Measurements from ENCODE around the gene CSF1R. TPM values are rescaled to one million over a fixed set of nuclear protein-coding genes. Genes with fewer than 3 reads are reported as not detected.

Gene CSF1R
- total RNA-seq, 1 donor from 2014 or later: 0.10 TPM

GRCh38 chr5:150079909-150080461 lies 6.4 kb downstream of the CSF1R start:
- peaks cover 17% of the 10 kb centered on the region for H3K27me3 Mint-ChIP-seq (ENCODE audit: insufficient read depth)
- no peak overlapping the region for H3K27ac Mint-ChIP-seq
- intact Hi-C loops (cut with micrococcal nuclease): no loop called here
- no peak overlapping the region for H3K4me3 Mint-ChIP-seq
- H3K4me1 Mint-ChIP-seq (ENCODE audit: low read depth): peaks cover 5% of the 10 kb centered on the region
- DNase-seq (ENCODE audit: low spot score): no peak
- H3K36me3 Mint-ChIP-seq (ENCODE audit: low read depth): no peaks in the 10 kb centered on the region
- H3K9me3 Mint-ChIP-seq: no peaks in the 10 kb centered on the region

- Mint-ChIP-seq H3K9me3 (no peaks in the 10 kb centered on the region), H3K4me1 (ENCODE audit: low read depth) (peaks cover 5% of the 10 kb centered on the region), H3K27me3 (ENCODE audit: insufficient read depth) (peaks cover 17% of the 10 kb centered on the region), H3K36me3 (ENCODE audit: low read depth) (no peaks in the 10 kb centered on the region), H3K4me3 (no peak overlapping the region), H3K27ac (no peak overlapping the region)
- no peak for DNase-seq (ENCODE audit: low spot score)
- intact Hi-C loops (cut with micrococcal nuclease): no loop called here
Measured at GRCh38 chr5:150078802-150079689, 7.3 kb downstream of the CSF1R start.

GRCh38 chr5:150077996-150078801 lies 8.2 kb downstream of the CSF1R start:
- H3K4me1 Mint-ChIP-seq (ENCODE audit: low read depth): peaks cover 5% of the 10 kb centered on the region
- no peak overlapping the region for H3K27ac Mint-ChIP-seq
- peaks cover 12% of the 10 kb centered on the region for H3K27me3 Mint-ChIP-seq (ENCODE audit: insufficient read depth)
- intact Hi-C loops (cut with micrococcal nuclease): no loop called here
- no peaks in the 10 kb centered on the region for H3K9me3 Mint-ChIP-seq
- H3K4me3 Mint-ChIP-seq: no peak overlapping the region
- no peak for DNase-seq (ENCODE audit: low spot score)
- H3K36me3 Mint-ChIP-seq (ENCODE audit: low read depth): no peaks in the 10 kb centered on the region

GRCh38 chr5:150077060-150077459 lies 9.3 kb downstream of the CSF1R start:
- peaks cover 1% of the 10 kb centered on the region for H3K4me1 Mint-ChIP-seq (ENCODE audit: low read depth)
- peaks cover 6% of the 10 kb centered on the region for H3K27me3 Mint-ChIP-seq (ENCODE audit: insufficient read depth)
- DNase-seq (ENCODE audit: low spot score): no peak
- intact Hi-C loops (cut with micrococcal nuclease): no loop called here
- no peaks in the 10 kb centered on the region for H3K36me3 Mint-ChIP-seq (ENCODE audit: low read depth)
- no peaks in the 10 kb centered on the region for H3K9me3 Mint-ChIP-seq
- no peak overlapping the region for H3K27ac Mint-ChIP-seq
- H3K4me3 Mint-ChIP-seq: no peak overlapping the region

GRCh38 chr5:150075806-150076205 lies 10.5 kb downstream of the CSF1R start:
- Mint-ChIP-seq H3K27me3 (ENCODE audit: insufficient read depth) (peaks cover 6% of the 10 kb centered on the region), H3K27ac (no peak overlapping the region), H3K4me3 (no peak overlapping the region), H3K36me3 (ENCODE audit: low read depth) (no peaks in the 10 kb centered on the region), H3K9me3 (no peaks in the 10 kb centered on the region), H3K4me1 (ENCODE audit: low read depth) (no peaks in the 10 kb centered on the region)
- DNase-seq (ENCODE audit: low spot score): no peak
- intact Hi-C loops (cut with micrococcal nuclease): no loop called here

- Mint-ChIP-seq H3K9me3 (no peaks in the 10 kb centered on the region), H3K27me3 (ENCODE audit: insufficient read depth) (peaks cover 6% of the 10 kb centered on the region), H3K4me1 (ENCODE audit: low read depth) (no peaks in the 10 kb centered on the region), H3K4me3 (no peak overlapping the region), H3K27ac (no peak overlapping the region), H3K36me3 (ENCODE audit: low read depth) (no peaks in the 10 kb centered on the region)
- no peak for DNase-seq (ENCODE audit: low spot score)
- intact Hi-C loops (cut with micrococcal nuclease): no loop called here
Measured at GRCh38 chr5:150075233-150075632, 11.1 kb downstream of the CSF1R start.

GRCh38 chr5:150073677-150074076 lies 12.7 kb downstream of the CSF1R start:
- no peaks in the 10 kb centered on the region for H3K9me3 Mint-ChIP-seq
- no peaks in the 10 kb centered on the region for H3K36me3 Mint-ChIP-seq (ENCODE audit: low read depth)
- intact Hi-C loops (cut with micrococcal nuclease): no loop called here
- DNase-seq (ENCODE audit: low spot score): no peak
- H3K27ac Mint-ChIP-seq: no peak overlapping the region
- H3K4me1 Mint-ChIP-seq (ENCODE audit: low read depth): no peaks in the 10 kb centered on the region
- H3K4me3 Mint-ChIP-seq: no peak overlapping the region
- peaks cover 6% of the 10 kb centered on the region for H3K27me3 Mint-ChIP-seq (ENCODE audit: insufficient read depth)

GRCh38 chr5:150073086-150073625 lies 13.2 kb downstream of the CSF1R start:
- intact Hi-C loops (cut with micrococcal nuclease): no loop called here
- no peaks in the 10 kb centered on the region for H3K9me3 Mint-ChIP-seq

GRCh38 chr5:150070821-150071220 lies 15.5 kb downstream of the CSF1R start:
- no peaks in the 10 kb centered on the region for H3K36me3 Mint-ChIP-seq (ENCODE audit: low read depth)
- intact Hi-C loops (cut with micrococcal nuclease): no loop called here
- peaks cover 15% of the 10 kb centered on the region for H3K4me1 Mint-ChIP-seq (ENCODE audit: low read depth)
- H3K27ac Mint-ChIP-seq: no peak overlapping the region
- H3K9me3 Mint-ChIP-seq: no peaks in the 10 kb centered on the region
- no peak for DNase-seq (ENCODE audit: low spot score)
- H3K27me3 Mint-ChIP-seq (ENCODE audit: insufficient read depth): peaks cover 3% of the 10 kb centered on the region
- no peak overlapping the region for H3K4me3 Mint-ChIP-seq

More at GRCh38 chr5:150073086-150073625, 13.2 kb downstream of the CSF1R start:
- Mint-ChIP-seq H3K4me3 (no peak overlapping the region), H3K4me1 (ENCODE audit: low read depth) (no peaks in the 10 kb centered on the region), H3K27ac (no peak overlapping the region), H3K36me3 (ENCODE audit: low read depth) (no peaks in the 10 kb centered on the region), H3K27me3 (ENCODE audit: insufficient read depth) (peaks cover 3% of the 10 kb centered on the region)
- DNase-seq (ENCODE audit: low spot score): no peak

GRCh38 chr5:150069672-150070627 lies 16.4 kb downstream of the CSF1R start:
- Mint-ChIP-seq H3K4me1 (ENCODE audit: low read depth) (peaks cover 15% of the 10 kb centered on the region), H3K27ac (no peak overlapping the region), H3K36me3 (ENCODE audit: low read depth) (no peaks in the 10 kb centered on the region), H3K9me3 (no peaks in the 10 kb centered on the region), H3K4me3 (no peak overlapping the region), H3K27me3 (ENCODE audit: insufficient read depth) (peaks cover 3% of the 10 kb centered on the region)
- intact Hi-C loops (cut with micrococcal nuclease): no loop called here
- DNase-seq (ENCODE audit: low spot score): no peak

GRCh38 chr5:150068961-150069645 lies 17.3 kb downstream of the CSF1R start:
- no peaks in the 10 kb centered on the region for H3K9me3 Mint-ChIP-seq
- peaks cover 3% of the 10 kb centered on the region for H3K27me3 Mint-ChIP-seq (ENCODE audit: insufficient read depth)
- no peak for DNase-seq (ENCODE audit: low spot score)
- no peak overlapping the region for H3K27ac Mint-ChIP-seq
- H3K4me1 Mint-ChIP-seq (ENCODE audit: low read depth): peaks cover 15% of the 10 kb centered on the region
- no peak overlapping the region for H3K4me3 Mint-ChIP-seq
- H3K36me3 Mint-ChIP-seq (ENCODE audit: low read depth): no peaks in the 10 kb centered on the region
- intact Hi-C loops (cut with micrococcal nuclease): no loop called here
